ENCODE measurements around the gene CDKN1C.

CDKN1C gene

DNA sequence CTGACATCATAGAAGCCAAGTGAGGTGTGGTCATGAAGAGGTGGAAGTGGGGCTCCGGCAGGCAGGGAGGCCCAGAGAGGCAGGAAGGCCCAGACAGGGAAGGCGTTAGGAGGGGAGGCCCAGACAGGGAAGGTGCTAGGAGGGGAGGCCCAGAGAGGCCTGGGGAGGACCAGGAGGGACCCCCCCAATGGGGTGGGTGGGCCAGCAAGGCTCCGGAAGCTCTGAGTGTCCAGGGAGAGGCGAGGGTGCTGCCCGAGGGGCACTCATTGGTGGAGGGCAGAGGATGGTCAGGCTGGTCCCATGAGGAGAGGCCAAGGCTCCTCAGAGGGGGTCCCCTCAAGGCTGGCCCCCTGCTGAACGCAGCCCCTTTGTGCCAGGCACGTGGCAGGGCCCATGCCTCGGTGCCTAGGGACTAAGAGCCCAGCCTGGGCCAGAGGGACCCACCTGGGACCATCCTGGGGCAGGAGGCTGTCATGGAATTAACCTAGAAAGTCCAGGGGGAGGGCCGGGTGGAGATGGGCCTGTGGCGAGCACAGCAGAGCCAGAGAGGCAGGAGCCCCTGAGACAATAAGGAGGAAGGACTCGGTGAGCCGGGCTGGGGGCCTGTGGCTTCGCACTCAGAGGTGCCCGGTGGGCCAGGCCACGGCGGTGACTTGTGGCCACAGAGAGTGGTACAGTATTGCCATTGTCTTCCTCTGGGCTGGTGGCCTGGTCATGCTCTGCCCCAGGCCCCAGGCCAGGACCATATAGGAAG, 31.5 kb upstream of the CDKN1C start:
- DNase-seq (ENCODE audit: low read depth), result no peak

GRCh38 chr11:2916114-2916891, 30.7 kb upstream of the CDKN1C start:
- no peak for DNase-seq (ENCODE audit: low read depth)
- TF ChIP-seq, protein P1, sequence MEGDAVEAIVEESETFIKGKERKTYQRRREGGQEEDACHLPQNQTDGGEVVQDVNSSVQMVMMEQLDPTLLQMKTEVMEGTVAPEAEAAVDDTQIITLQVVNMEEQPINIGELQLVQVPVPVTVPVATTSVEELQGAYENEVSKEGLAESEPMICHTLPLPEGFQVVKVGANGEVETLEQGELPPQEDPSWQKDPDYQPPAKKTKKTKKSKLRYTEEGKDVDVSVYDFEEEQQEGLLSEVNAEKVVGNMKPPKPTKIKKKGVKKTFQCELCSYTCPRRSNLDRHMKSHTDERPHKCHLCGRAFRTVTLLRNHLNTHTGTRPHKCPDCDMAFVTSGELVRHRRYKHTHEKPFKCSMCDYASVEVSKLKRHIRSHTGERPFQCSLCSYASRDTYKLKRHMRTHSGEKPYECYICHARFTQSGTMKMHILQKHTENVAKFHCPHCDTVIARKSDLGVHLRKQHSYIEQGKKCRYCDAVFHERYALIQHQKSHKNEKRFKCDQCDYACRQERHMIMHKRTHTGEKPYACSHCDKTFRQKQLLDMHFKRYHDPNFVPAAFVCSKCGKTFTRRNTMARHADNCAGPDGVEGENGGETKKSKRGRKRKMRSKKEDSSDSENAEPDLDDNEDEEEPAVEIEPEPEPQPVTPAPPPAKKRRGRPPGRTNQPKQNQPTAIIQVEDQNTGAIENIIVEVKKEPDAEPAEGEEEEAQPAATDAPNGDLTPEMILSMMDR (IDR thresholded peaks at IDR 0.05; ENCODE audit: insufficient read depth, low read depth, low read length, missing control alignments), result no peak
- no peak overlapping the region for H3K4me3 ChIP-seq (ENCODE audit: low read length)

More for the DNA sequence above, 31.5 kb upstream of the CDKN1C start:
- H3K4me3 ChIP-seq (ENCODE audit: low read length), result no peak overlapping the region
- TF ChIP-seq, protein P1 (IDR thresholded peaks at IDR 0.05; ENCODE audit: insufficient read depth, low read depth, low read length, missing control alignments), result no peak

- TF ChIP-seq, protein P1 (IDR thresholded peaks at IDR 0.05; ENCODE audit: insufficient read depth, low read depth, low read length, missing control alignments), result no peak
- H3K4me3 ChIP-seq (ENCODE audit: low read length), result no peak overlapping the region
- DNase-seq (ENCODE audit: low read depth), result no peak
These were observed 29.9 kb upstream of the CDKN1C start for GRCh38 chr11:2915473-2915872.

DNA sequence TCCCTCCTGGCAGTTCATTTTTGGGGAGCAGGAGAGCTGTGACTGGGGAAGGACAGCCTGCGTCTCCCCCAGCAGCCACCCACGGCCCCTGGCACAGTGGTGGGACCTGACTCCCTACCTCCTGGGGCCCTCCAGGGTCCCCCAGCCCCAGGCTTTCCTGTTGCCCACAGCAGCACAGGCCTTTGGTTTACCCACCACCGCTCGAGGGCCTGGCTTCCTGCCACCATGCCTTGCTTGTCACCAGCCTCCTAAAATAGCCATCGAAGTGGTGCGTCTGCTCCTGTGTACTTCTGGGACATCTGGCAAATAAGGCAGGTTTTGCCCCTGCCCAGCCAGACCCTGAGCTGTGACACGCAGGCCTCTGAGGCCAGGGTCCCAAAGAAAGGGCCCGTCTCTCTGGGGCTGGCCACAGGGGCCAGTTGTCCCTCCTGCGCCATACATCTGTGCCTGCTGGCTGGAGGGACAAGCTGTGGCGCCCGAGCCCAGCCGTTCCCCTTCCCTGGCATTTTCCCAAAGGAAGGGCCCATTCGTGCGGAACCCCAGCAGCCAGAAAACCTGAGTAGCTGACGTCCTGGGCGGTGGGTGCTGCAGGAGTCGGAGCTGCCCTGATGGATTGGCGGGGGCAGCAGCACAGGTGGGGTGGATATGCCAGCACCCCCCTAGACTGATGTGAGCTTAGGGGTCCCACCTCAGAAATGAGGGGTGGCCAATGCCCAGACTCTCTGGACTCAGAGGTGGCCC, 29.1 kb upstream of the CDKN1C start:
- TF ChIP-seq, protein P1 (IDR thresholded peaks at IDR 0.05; ENCODE audit: insufficient read depth, low read depth, low read length, missing control alignments), result no peak
- no peak overlapping the region for H3K4me3 ChIP-seq (ENCODE audit: low read length)
- no peak for DNase-seq (ENCODE audit: low read depth)

GRCh38 chr11:2913776-2914175, 28.2 kb upstream of the CDKN1C start:
- no peak overlapping the region for H3K4me3 ChIP-seq (ENCODE audit: low read length)
- DNase-seq (ENCODE audit: low read depth), result no peak
- TF ChIP-seq, protein P1 (IDR thresholded peaks at IDR 0.05; ENCODE audit: insufficient read depth, low read depth, low read length, missing control alignments), result no peak

DNA sequence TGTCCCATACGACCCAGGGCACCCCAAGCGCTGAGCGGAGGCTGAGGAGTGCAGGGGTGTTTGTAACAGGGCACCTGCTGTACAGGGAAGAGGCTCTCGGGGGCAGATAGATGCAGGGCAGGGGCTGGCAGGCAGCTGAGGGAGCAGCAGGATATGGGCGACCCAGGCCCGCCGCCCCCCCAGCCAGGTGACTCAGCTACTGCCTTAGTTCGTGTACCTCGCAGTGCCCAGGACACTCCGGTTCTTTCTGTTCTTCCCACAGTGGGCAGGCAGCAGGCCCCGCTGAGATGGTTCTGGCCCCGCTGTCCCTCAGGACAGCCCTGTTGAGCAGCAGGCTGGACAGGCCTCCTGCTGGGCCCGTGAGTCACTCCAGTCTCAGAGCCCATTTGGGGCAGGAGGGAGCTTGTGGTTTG, 27.4 kb upstream of the CDKN1C start:
- DNase-seq (ENCODE audit: low read depth), result no peak
- TF ChIP-seq, protein P1 (IDR thresholded peaks at IDR 0.05; ENCODE audit: insufficient read depth, low read depth, low read length, missing control alignments), result no peak
- no peak overlapping the region for H3K4me3 ChIP-seq (ENCODE audit: low read length)

Data from epithelial cell of esophagus (primary cell).